ENCODE data around the gene WNK3.

Gene WNK3

GRCh38 chrX:54237014-54237413 lies 120.8 kb downstream of the WNK3 start:
- no peak for DNase-seq

- no peak for DNase-seq
Observed at GRCh38 chrX:54230435-54231148, 127.3 kb downstream of the WNK3 start.

- no peak for DNase-seq
Observed at GRCh38 chrX:54223581-54223980, 134.3 kb downstream of the WNK3 start.

- no peak for DNase-seq
Observed at GRCh38 chrX:54213603-54214002, 144.2 kb downstream of the WNK3 start.

GRCh38 chrX:54208531-54208930 lies 149.3 kb downstream of the WNK3 start:
- no peak for DNase-seq

- DNase-seq: no peak
Observed at GRCh38 chrX:54198262-54198661, 159.6 kb downstream of the WNK3 start.

- no peak for DNase-seq
Observed at GRCh38 chrX:54194982-54195588, 162.8 kb downstream of the WNK3 start.

GRCh38 chrX:54193085-54193821 lies 164.6 kb downstream of the WNK3 start:
- no peak for DNase-seq

GRCh38 chrX:54184474-54184873 lies 173.4 kb downstream of the WNK3 start:
- no peak for DNase-seq

- DNase-seq: peak; percentile 88
Observed at GRCh38 chrX:54182864-54183613, 174.8 kb downstream of the WNK3 start, which contains the start of gene FAM120C. Gene FAM120C, minus strand, starts transcription at chrX:54183254. Its CDS starts 56 bp downstream, at chrX:54183198.

- peak; percentile 53 for DNase-seq
Observed at GRCh38 chrX:54182194-54182863, 175.5 kb downstream of the WNK3 start.

GRCh38 chrX:54181202-54181953 lies 176.5 kb downstream of the WNK3 start:
- peak; percentile 55 for DNase-seq

GRCh38 chrX:54180403-54180802 lies 177.4 kb downstream of the WNK3 start:
- no peak for DNase-seq

GRCh38 chrX:54178100-54178940 lies 179.5 kb downstream of the WNK3 start:
- DNase-seq: no peak

GRCh38 chrX:54177306-54177705 lies 180.5 kb downstream of the WNK3 start:
- no peak for DNase-seq

- DNase-seq: no peak
Observed at GRCh38 chrX:54173791-54174190, 184.1 kb downstream of the WNK3 start.

GRCh38 chrX:54172455-54172854 lies 185.4 kb downstream of the WNK3 start:
- no peak for DNase-seq

GRCh38 chrX:54171527-54172250 lies 186.2 kb downstream of the WNK3 start:
- DNase-seq: no peak

GRCh38 chrX:54171091-54171490 lies 186.8 kb downstream of the WNK3 start:
- DNase-seq: no peak

GRCh38 chrX:54166915-54167314 lies 190.9 kb downstream of the WNK3 start:
- no peak for DNase-seq
